ENCODE results near the gene TNFRSF11A.

- TF ChIP-seq, protein P1, sequence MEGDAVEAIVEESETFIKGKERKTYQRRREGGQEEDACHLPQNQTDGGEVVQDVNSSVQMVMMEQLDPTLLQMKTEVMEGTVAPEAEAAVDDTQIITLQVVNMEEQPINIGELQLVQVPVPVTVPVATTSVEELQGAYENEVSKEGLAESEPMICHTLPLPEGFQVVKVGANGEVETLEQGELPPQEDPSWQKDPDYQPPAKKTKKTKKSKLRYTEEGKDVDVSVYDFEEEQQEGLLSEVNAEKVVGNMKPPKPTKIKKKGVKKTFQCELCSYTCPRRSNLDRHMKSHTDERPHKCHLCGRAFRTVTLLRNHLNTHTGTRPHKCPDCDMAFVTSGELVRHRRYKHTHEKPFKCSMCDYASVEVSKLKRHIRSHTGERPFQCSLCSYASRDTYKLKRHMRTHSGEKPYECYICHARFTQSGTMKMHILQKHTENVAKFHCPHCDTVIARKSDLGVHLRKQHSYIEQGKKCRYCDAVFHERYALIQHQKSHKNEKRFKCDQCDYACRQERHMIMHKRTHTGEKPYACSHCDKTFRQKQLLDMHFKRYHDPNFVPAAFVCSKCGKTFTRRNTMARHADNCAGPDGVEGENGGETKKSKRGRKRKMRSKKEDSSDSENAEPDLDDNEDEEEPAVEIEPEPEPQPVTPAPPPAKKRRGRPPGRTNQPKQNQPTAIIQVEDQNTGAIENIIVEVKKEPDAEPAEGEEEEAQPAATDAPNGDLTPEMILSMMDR (IDR thresholded peaks at IDR 0.05), result no peak
- TF ChIP-seq POLR2A (IDR thresholded peaks at IDR 0.05), result no peak
- TF ChIP-seq EP300 (IDR thresholded peaks at IDR 0.05), result no peak
These were observed 48.1 kb upstream of the TNFRSF11A start for GRCh38 chr18:62277045-62277444.

Data from tibial nerve (tissue), 4 donors.